Neutrophil (primary cell): ENCODE data around the gene EDIL3.

Experiments used
- H3K27ac ChIP-seq: fragments of 200-600 bp; sonication (generic); 2 replicates; pipeline ENCODE4 v1.5.1; 2016; ENCODE audit warnings: mild to moderate bottlenecking, moderate library complexity
- H3K27me3 ChIP-seq: fragments of 200-600 bp; sonication (generic); 2 replicates; pipeline ENCODE4 v1.6.0; 2016; ENCODE audit warnings: mild to moderate bottlenecking
- H3K36me3 ChIP-seq: fragments of 200-600 bp; sonication (generic); 2 replicates; pipeline ENCODE4 v1.5.1; 2017
- H3K4me1 ChIP-seq, 2 experiments: fragments of 200-600 bp in 1 of 2; sonication (generic) in 1 of 2; 1 replicate in 1 of 2; 2 replicates in 1 of 2; pipeline versions ENCODE4 v1.5.1 to v1.6.1; 2013 to 2016; ENCODE audit warnings: low read depth in 1 of 2, low read length in 1 of 2, mild to moderate bottlenecking in 1 of 2, moderate library complexity in 1 of 2; ENCODE audit not compliant: control insufficient read depth in 1 of 2, insufficient read depth in 1 of 2
- H3K4me3 ChIP-seq, 2 experiments: fragments of 200-600 bp in 1 of 2; sonication (generic) in 1 of 2; 1 replicate in 1 of 2; 2 replicates in 1 of 2; pipeline ENCODE4 v1.5.1; 2013 to 2016; ENCODE audit warnings: low read depth in 1 of 2, low read length in 1 of 2, mild to moderate bottlenecking in 1 of 2, moderate library complexity in 1 of 2
- H3K9me3 ChIP-seq: fragments of 200-600 bp; sonication (generic); 2 replicates; pipeline ENCODE4 v1.5.1; 2016
- TF ChIP-seq, protein P1 (sequence below): fragments of 200-600 bp; sonication (generic); IDR thresholded peaks from 2 replicates; pipeline ENCODE4 v1.5.1; 2016; ENCODE audit warnings: antibody characterized with exemption

The EDIL3 gene

GRCh38 chr5:84376346-84376745, 8.3 kb downstream of the EDIL3 start:
- no peak overlapping the region for H3K27ac ChIP-seq
- no peaks in the 10 kb centered on the region for H3K4me1 ChIP-seq
- H3K4me3 ChIP-seq = no peak overlapping the region
- TF ChIP-seq, protein P1, sequence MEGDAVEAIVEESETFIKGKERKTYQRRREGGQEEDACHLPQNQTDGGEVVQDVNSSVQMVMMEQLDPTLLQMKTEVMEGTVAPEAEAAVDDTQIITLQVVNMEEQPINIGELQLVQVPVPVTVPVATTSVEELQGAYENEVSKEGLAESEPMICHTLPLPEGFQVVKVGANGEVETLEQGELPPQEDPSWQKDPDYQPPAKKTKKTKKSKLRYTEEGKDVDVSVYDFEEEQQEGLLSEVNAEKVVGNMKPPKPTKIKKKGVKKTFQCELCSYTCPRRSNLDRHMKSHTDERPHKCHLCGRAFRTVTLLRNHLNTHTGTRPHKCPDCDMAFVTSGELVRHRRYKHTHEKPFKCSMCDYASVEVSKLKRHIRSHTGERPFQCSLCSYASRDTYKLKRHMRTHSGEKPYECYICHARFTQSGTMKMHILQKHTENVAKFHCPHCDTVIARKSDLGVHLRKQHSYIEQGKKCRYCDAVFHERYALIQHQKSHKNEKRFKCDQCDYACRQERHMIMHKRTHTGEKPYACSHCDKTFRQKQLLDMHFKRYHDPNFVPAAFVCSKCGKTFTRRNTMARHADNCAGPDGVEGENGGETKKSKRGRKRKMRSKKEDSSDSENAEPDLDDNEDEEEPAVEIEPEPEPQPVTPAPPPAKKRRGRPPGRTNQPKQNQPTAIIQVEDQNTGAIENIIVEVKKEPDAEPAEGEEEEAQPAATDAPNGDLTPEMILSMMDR = no peak
- no peaks in the 10 kb centered on the region for H3K9me3 ChIP-seq
- peaks cover 30% of the 10 kb centered on the region for H3K27me3 ChIP-seq
- H3K36me3 ChIP-seq = no peaks in the 10 kb centered on the region

- no peaks in the 10 kb centered on the region for H3K4me1 ChIP-seq
- H3K9me3 ChIP-seq = no peaks in the 10 kb centered on the region
- peaks cover 12% of the 10 kb centered on the region for H3K27me3 ChIP-seq
- no peak overlapping the region for H3K27ac ChIP-seq
- no peaks in the 10 kb centered on the region for H3K36me3 ChIP-seq
- no peak overlapping the region for H3K4me3 ChIP-seq
- TF ChIP-seq, protein P1 = no peak
Measured at GRCh38 chr5:84374568-84374967, 10.1 kb downstream of the EDIL3 start.

GRCh38 chr5:84373506-84373905, 11.2 kb downstream of the EDIL3 start:
- no peak overlapping the region for H3K4me3 ChIP-seq
- H3K27ac ChIP-seq = no peak overlapping the region
- TF ChIP-seq, protein P1 = no peak
- H3K27me3 ChIP-seq = peaks cover 3% of the 10 kb centered on the region
- no peaks in the 10 kb centered on the region for H3K9me3 ChIP-seq
- no peaks in the 10 kb centered on the region for H3K36me3 ChIP-seq
- H3K4me1 ChIP-seq = no peaks in the 10 kb centered on the region

GRCh38 chr5:84372066-84372695, 12.5 kb downstream of the EDIL3 start:
- TF ChIP-seq, protein P1 = no peak
- Histone ChIP-seq H3K27ac (no peak overlapping the region), H3K27me3 (no peaks in the 10 kb centered on the region), H3K4me3 (no peak overlapping the region), H3K4me1 (no peaks in the 10 kb centered on the region), H3K36me3 (no peaks in the 10 kb centered on the region), H3K9me3 (no peaks in the 10 kb centered on the region)

DNA sequence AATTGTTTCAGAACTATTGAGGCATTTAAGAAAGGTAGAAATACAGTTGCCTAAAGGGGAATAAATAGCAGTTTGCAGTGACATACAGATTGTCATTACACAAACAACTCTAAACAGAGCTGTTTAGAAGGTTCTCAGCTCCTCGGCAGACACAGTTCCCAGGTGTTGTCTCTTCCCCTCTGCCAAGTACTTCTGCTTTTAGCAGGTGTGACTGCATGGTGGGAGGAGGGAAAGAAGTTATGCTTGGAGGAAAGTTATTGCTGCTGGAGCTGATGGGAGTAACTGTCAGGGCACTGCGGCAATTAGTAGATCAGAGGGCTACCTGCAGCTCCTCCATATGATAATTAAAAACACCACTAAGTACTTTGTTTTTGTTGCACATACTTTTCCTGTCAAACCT, 14.5 kb downstream of the EDIL3 start:
- Histone ChIP-seq H3K27ac (no peak overlapping the region), H3K9me3 (no peaks in the 10 kb centered on the region), H3K27me3 (no peaks in the 10 kb centered on the region), H3K4me1 (no peaks in the 10 kb centered on the region), H3K4me3 (no peak overlapping the region), H3K36me3 (no peaks in the 10 kb centered on the region)
- TF ChIP-seq, protein P1 = no peak
